Measurements from ENCODE around the gene TGM6.
"Not testable (repeated sequence)": the region's sequence is repeated elsewhere in the genome, so short reads cannot be mapped to it uniquely, and the experiment has no call there.

DNA sequence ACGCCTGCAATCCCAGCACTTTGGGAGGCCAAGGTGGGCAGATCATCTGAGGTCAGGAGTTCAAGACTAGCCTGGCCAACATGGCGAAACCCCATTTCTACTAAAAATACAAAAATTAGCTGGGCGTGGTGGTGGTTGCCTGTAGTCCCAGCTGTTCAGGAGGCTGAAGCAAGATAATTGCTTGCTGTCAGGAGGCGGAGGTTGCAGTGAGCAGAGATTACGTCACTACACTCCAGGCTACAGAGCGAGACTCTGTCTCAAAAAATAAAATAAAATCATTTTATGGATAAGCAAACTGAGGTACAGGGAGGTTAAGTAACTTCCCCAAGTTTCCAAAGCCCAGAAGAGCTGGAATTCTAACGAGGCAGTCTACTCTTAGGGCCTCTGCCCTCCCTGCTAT, 26.7 kb downstream of the TGM6 start:
- TF ChIP-seq, protein P1, sequence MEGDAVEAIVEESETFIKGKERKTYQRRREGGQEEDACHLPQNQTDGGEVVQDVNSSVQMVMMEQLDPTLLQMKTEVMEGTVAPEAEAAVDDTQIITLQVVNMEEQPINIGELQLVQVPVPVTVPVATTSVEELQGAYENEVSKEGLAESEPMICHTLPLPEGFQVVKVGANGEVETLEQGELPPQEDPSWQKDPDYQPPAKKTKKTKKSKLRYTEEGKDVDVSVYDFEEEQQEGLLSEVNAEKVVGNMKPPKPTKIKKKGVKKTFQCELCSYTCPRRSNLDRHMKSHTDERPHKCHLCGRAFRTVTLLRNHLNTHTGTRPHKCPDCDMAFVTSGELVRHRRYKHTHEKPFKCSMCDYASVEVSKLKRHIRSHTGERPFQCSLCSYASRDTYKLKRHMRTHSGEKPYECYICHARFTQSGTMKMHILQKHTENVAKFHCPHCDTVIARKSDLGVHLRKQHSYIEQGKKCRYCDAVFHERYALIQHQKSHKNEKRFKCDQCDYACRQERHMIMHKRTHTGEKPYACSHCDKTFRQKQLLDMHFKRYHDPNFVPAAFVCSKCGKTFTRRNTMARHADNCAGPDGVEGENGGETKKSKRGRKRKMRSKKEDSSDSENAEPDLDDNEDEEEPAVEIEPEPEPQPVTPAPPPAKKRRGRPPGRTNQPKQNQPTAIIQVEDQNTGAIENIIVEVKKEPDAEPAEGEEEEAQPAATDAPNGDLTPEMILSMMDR (IDR thresholded peaks at IDR 0.05; ENCODE audit: insufficient read depth, low read length): not testable (repeated sequence)
- not testable (repeated sequence) for TF ChIP-seq POLR2AphosphoS5, GABPA (IDR thresholded peaks at IDR 0.05; ENCODE audit: low read depth)
- TF ChIP-seq, protein P2, sequence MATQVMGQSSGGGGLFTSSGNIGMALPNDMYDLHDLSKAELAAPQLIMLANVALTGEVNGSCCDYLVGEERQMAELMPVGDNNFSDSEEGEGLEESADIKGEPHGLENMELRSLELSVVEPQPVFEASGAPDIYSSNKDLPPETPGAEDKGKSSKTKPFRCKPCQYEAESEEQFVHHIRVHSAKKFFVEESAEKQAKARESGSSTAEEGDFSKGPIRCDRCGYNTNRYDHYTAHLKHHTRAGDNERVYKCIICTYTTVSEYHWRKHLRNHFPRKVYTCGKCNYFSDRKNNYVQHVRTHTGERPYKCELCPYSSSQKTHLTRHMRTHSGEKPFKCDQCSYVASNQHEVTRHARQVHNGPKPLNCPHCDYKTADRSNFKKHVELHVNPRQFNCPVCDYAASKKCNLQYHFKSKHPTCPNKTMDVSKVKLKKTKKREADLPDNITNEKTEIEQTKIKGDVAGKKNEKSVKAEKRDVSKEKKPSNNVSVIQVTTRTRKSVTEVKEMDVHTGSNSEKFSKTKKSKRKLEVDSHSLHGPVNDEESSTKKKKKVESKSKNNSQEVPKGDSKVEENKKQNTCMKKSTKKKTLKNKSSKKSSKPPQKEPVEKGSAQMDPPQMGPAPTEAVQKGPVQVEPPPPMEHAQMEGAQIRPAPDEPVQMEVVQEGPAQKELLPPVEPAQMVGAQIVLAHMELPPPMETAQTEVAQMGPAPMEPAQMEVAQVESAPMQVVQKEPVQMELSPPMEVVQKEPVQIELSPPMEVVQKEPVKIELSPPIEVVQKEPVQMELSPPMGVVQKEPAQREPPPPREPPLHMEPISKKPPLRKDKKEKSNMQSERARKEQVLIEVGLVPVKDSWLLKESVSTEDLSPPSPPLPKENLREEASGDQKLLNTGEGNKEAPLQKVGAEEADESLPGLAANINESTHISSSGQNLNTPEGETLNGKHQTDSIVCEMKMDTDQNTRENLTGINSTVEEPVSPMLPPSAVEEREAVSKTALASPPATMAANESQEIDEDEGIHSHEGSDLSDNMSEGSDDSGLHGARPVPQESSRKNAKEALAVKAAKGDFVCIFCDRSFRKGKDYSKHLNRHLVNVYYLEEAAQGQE (IDR thresholded peaks at IDR 0.05; ENCODE audit: insufficient replicate concordance, low read depth): not testable (repeated sequence)

All from HL-60 (cell line).